HAP-1 (cell line): Measurements from ENCODE around the gene NTSR1.

Source experiments
- DNase-seq, 2 experiments: peaks; one replicate each; pipeline ENCODE4 v3.0.0-alpha.2; 2016 to 2020; ENCODE audit warnings: low spot score in 2 of 2
- H3K27me3 ChIP-seq: fragments of 250-450 bp; sonication (Bioruptor Pico); 2 replicates; pipeline ENCODE4 v1.5.1; 2020; ENCODE audit warnings: low read depth, mild to moderate bottlenecking, moderate library complexity
- H3K36me3 ChIP-seq: fragments of 250-450 bp; sonication (Bioruptor Pico); replicated peaks from 2 replicates; pipeline ENCODE4 v1.5.1; 2020; ENCODE audit warnings: mild to moderate bottlenecking
- H3K4me1 ChIP-seq: fragments of 250-450 bp; sonication (Bioruptor Pico); 2 replicates; pipeline ENCODE4 v1.5.1; 2020; ENCODE audit warnings: mild to moderate bottlenecking
- H3K4me3 ChIP-seq: fragments of 250-450 bp; sonication (Bioruptor Pico); 2 replicates; pipeline ENCODE4 v1.5.1; 2020; ENCODE audit warnings: mild to moderate bottlenecking, moderate library complexity
- H3K9me3 ChIP-seq: fragments of 250-450 bp; sonication (Bioruptor Pico); 2 replicates; pipeline ENCODE4 v1.5.1; 2020; ENCODE audit warnings: mild to moderate bottlenecking, moderate library complexity
- in situ Hi-C: fragments of 300-500 bp; cut with MboI; formaldehyde crosslinking; loops from 3 replicates; pipeline ENCODE4 v1.14.3; 2020; ENCODE audit warnings: low sequenced_read_pairs, inconsistent platforms, mixed read lengths

NTSR1 gene

GRCh38 chr20:62723351-62723750 is 14.7 kb downstream of the NTSR1 start:
- H3K27me3 ChIP-seq, result peaks cover 19% of the 10 kb centered on the region
- H3K4me1 ChIP-seq, result no peaks in the 10 kb centered on the region
- no peak overlapping the region for H3K4me3 ChIP-seq
- H3K36me3 ChIP-seq, result no peaks in the 10 kb centered on the region
- H3K9me3 ChIP-seq, result peaks cover 6% of the 10 kb centered on the region; the same call in 1 of the 2 replicates
- in situ Hi-C loops, result no loop called here
- no peak for DNase-seq

- H3K36me3 ChIP-seq, result no peaks in the 10 kb centered on the region
- no peaks in the 10 kb centered on the region for H3K4me1 ChIP-seq
- in situ Hi-C loops, result no loop called here
- H3K4me3 ChIP-seq, result no peak overlapping the region
- peaks cover 6% of the 10 kb centered on the region; the same call in 1 of the 2 replicates for H3K9me3 ChIP-seq
- H3K27me3 ChIP-seq, result peaks cover 21% of the 10 kb centered on the region
- DNase-seq, result no peak
Observed at GRCh38 chr20:62723768-62724450, 15.3 kb downstream of the NTSR1 start.

- Histone ChIP-seq H3K4me1 (no peaks in the 10 kb centered on the region), H3K9me3 (peaks cover under 1% of the 10 kb centered on the region; the same call in 1 of the 2 replicates), H3K36me3 (no peaks in the 10 kb centered on the region), H3K4me3 (no peak overlapping the region), H3K27me3 (peaks cover 24% of the 10 kb centered on the region)
- DNase-seq, result no peak
- in situ Hi-C loops, result no loop called here
Observed at GRCh38 chr20:62724692-62725595, 16.3 kb downstream of the NTSR1 start.

- in situ Hi-C loops, result no loop called here
- no peak for DNase-seq
- Histone ChIP-seq H3K9me3 (no peaks in the 10 kb centered on the region), H3K36me3 (no peaks in the 10 kb centered on the region), H3K4me1 (no peaks in the 10 kb centered on the region), H3K4me3 (no peak overlapping the region), H3K27me3 (peaks cover 29% of the 10 kb centered on the region)
Observed at GRCh38 chr20:62725596-62726268, 17.1 kb downstream of the NTSR1 start.

- no peak overlapping the region for H3K4me3 ChIP-seq
- in situ Hi-C loops, result no loop called here
- peaks cover 30% of the 10 kb centered on the region for H3K27me3 ChIP-seq
- no peaks in the 10 kb centered on the region for H3K9me3 ChIP-seq
- H3K36me3 ChIP-seq, result no peaks in the 10 kb centered on the region
- H3K4me1 ChIP-seq, result no peaks in the 10 kb centered on the region
- DNase-seq, result no peak
Observed at GRCh38 chr20:62726276-62726675, 17.6 kb downstream of the NTSR1 start.

- DNase-seq, result no peak
- Histone ChIP-seq H3K4me3 (no peak overlapping the region), H3K36me3 (no peaks in the 10 kb centered on the region), H3K27me3 (peaks cover 29% of the 10 kb centered on the region), H3K4me1 (no peaks in the 10 kb centered on the region), H3K9me3 (no peaks in the 10 kb centered on the region)
- in situ Hi-C loops, result no loop called here
Observed at GRCh38 chr20:62726716-62727583, 18.3 kb downstream of the NTSR1 start.

GRCh38 chr20:62727584-62728027 is 19.0 kb downstream of the NTSR1 start:
- Histone ChIP-seq H3K4me1 (no peaks in the 10 kb centered on the region), H3K36me3 (no peaks in the 10 kb centered on the region), H3K4me3 (no peak overlapping the region), H3K27me3 (peaks cover 22% of the 10 kb centered on the region), H3K9me3 (no peaks in the 10 kb centered on the region)
- DNase-seq, result no peak
- in situ Hi-C loops, result no loop called here

GRCh38 chr20:62728028-62728780 is 19.6 kb downstream of the NTSR1 start:
- Histone ChIP-seq H3K4me1 (no peaks in the 10 kb centered on the region), H3K36me3 (no peaks in the 10 kb centered on the region), H3K27me3 (peaks cover 20% of the 10 kb centered on the region), H3K9me3 (no peaks in the 10 kb centered on the region), H3K4me3 (no peak overlapping the region)
- in situ Hi-C loops, result no loop called here
- no peak for DNase-seq

GRCh38 chr20:62728781-62729300 is 20.2 kb downstream of the NTSR1 start:
- Histone ChIP-seq H3K36me3 (no peaks in the 10 kb centered on the region), H3K9me3 (no peaks in the 10 kb centered on the region), H3K4me1 (no peaks in the 10 kb centered on the region), H3K27me3 (peaks cover 20% of the 10 kb centered on the region), H3K4me3 (no peak overlapping the region)
- in situ Hi-C loops, result no loop called here
- no peak for DNase-seq

GRCh38 chr20:62730481-62730880 is 21.8 kb downstream of the NTSR1 start:
- H3K4me1 ChIP-seq, result no peaks in the 10 kb centered on the region

GRCh38 chr20:62732031-62732760 is 23.6 kb downstream of the NTSR1 start:
- Histone ChIP-seq H3K4me3 (no peak overlapping the region), H3K9me3 (no peaks in the 10 kb centered on the region), H3K27me3 (peaks cover 15% of the 10 kb centered on the region), H3K4me1 (no peaks in the 10 kb centered on the region), H3K36me3 (no peaks in the 10 kb centered on the region)
- DNase-seq, result no peak
- in situ Hi-C loops, result no loop called here

More at GRCh38 chr20:62730481-62730880, 21.8 kb downstream of the NTSR1 start:
- in situ Hi-C loops, result no loop called here
- Histone ChIP-seq H3K4me3 (no peak overlapping the region), H3K36me3 (no peaks in the 10 kb centered on the region), H3K27me3 (peaks cover 15% of the 10 kb centered on the region), H3K9me3 (no peaks in the 10 kb centered on the region)
- DNase-seq, result no peak
